Ishikawa (cell line): ENCODE measurements around the gene PIRT.

ENCODE experiments used
- CEBPB ChIP-seq: IDR thresholded peaks from 2 replicates; pipeline ENCODE4 v1.6.1; 2012
- CREB1 ChIP-seq: IDR thresholded peaks from 2 replicates; pipeline ENCODE4 v1.6.1; 2012; ENCODE audit warnings: low read depth
- EGR1 ChIP-seq: IDR thresholded peaks from 2 replicates; pipeline ENCODE4 v1.6.1; 2012
- EP300 ChIP-seq: IDR thresholded peaks from 2 replicates; pipeline ENCODE4 v1.6.1; 2012; ENCODE audit warnings: borderline replicate concordance
- FOXM1 ChIP-seq: IDR thresholded peaks from 2 replicates; pipeline ENCODE4 v1.6.1; 2012; ENCODE audit warnings: low read depth, borderline replicate concordance
- NFIC ChIP-seq: IDR thresholded peaks from 2 replicates; pipeline ENCODE4 v1.6.1; 2012
- RAD21 ChIP-seq: IDR thresholded peaks from 2 replicates; pipeline ENCODE4 v1.6.1; 2012; ENCODE audit warnings: low read depth
- TAF1 ChIP-seq: IDR thresholded peaks from 2 replicates; pipeline ENCODE4 v1.6.1; 2012; ENCODE audit warnings: low read depth, mild to moderate bottlenecking
- TCF12 ChIP-seq: IDR thresholded peaks from 2 replicates; pipeline ENCODE4 v1.6.1; 2012; ENCODE audit warnings: low read depth
- YY1 ChIP-seq: IDR thresholded peaks from 2 replicates; pipeline ENCODE4 v1.6.1; 2012; ENCODE audit warnings: low read depth
- ZBTB7A ChIP-seq: IDR thresholded peaks from 2 replicates; pipeline ENCODE4 v1.6.1; 2012; ENCODE audit warnings: low read depth
- TF ChIP-seq, protein P1 (sequence below): IDR thresholded peaks from 2 replicates; pipeline ENCODE4 v1.6.1; 2012
- TF ChIP-seq, protein P2 (sequence below): IDR thresholded peaks from 2 replicates; pipeline ENCODE4 v1.6.1; 2012; ENCODE audit warnings: low read depth, mild to moderate bottlenecking

DNA sequence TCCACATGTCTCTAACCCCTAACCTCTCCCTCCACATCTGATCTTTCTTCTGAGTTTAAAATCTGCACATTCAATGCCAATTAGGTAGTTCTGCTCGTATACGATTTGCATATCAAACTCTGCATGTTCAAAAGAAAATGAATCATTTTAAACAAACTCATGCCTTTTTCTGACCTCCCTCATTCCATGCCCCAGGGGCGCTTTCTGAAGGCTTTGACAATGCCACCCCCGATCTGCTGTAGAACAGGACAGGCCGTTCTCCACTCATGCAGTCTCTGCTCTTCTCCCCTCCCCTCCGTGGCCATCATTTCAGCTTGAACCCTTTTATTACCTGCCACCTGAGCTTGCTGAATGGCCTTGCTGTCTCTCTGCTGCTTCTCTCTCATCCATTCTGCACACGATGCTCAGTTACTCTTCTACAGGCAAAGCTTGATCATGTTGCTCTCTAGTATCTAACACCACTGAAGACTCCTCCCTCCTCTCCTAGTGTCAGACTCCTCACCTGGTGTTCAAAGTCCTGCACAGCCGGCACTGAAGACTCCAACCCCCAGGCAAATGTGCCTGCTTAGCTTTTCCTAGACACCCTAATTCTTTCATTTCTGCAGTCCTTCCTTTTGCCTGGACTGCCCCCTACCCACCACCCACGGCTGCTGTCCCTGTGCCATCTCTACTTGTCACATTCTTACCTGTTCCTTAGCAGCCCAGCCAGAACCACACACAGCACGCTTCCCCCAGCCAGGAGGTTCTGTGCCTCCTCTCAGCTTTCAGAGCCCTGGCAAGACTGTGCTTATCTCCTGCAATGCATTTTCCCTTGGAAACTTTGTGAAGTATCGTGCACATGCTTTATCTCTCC, 40.2 kb downstream of the PIRT start:
- no peak for TF ChIP-seq EGR1
- no peak for TF ChIP-seq CREB1
- no peak for TF ChIP-seq TCF12
- no peak for TF ChIP-seq NFIC
- TF ChIP-seq TAF1, result no peak
- TF ChIP-seq ZBTB7A, result no peak
- TF ChIP-seq, protein P1, sequence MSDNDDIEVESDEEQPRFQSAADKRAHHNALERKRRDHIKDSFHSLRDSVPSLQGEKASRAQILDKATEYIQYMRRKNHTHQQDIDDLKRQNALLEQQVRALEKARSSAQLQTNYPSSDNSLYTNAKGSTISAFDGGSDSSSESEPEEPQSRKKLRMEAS, result no peak
- no peak for TF ChIP-seq RAD21
- TF ChIP-seq FOXM1, result no peak
- TF ChIP-seq YY1, result no peak
- no peak for TF ChIP-seq EP300
- no peak for TF ChIP-seq CEBPB
- TF ChIP-seq, protein P2, sequence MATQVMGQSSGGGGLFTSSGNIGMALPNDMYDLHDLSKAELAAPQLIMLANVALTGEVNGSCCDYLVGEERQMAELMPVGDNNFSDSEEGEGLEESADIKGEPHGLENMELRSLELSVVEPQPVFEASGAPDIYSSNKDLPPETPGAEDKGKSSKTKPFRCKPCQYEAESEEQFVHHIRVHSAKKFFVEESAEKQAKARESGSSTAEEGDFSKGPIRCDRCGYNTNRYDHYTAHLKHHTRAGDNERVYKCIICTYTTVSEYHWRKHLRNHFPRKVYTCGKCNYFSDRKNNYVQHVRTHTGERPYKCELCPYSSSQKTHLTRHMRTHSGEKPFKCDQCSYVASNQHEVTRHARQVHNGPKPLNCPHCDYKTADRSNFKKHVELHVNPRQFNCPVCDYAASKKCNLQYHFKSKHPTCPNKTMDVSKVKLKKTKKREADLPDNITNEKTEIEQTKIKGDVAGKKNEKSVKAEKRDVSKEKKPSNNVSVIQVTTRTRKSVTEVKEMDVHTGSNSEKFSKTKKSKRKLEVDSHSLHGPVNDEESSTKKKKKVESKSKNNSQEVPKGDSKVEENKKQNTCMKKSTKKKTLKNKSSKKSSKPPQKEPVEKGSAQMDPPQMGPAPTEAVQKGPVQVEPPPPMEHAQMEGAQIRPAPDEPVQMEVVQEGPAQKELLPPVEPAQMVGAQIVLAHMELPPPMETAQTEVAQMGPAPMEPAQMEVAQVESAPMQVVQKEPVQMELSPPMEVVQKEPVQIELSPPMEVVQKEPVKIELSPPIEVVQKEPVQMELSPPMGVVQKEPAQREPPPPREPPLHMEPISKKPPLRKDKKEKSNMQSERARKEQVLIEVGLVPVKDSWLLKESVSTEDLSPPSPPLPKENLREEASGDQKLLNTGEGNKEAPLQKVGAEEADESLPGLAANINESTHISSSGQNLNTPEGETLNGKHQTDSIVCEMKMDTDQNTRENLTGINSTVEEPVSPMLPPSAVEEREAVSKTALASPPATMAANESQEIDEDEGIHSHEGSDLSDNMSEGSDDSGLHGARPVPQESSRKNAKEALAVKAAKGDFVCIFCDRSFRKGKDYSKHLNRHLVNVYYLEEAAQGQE, result no peak
